ENCODE data around the gene LHX4. TPM values are rescaled to one million over a fixed set of nuclear protein-coding genes. Genes with fewer than 3 reads are reported as not detected.

LHX4 gene
- total and polyA plus RNA-seq, 2 of the 8 experiments (the other 6 are each of a cell fraction or from before 2014, with no cell fraction given) = 0.85 to 4.9 TPM

DNA sequence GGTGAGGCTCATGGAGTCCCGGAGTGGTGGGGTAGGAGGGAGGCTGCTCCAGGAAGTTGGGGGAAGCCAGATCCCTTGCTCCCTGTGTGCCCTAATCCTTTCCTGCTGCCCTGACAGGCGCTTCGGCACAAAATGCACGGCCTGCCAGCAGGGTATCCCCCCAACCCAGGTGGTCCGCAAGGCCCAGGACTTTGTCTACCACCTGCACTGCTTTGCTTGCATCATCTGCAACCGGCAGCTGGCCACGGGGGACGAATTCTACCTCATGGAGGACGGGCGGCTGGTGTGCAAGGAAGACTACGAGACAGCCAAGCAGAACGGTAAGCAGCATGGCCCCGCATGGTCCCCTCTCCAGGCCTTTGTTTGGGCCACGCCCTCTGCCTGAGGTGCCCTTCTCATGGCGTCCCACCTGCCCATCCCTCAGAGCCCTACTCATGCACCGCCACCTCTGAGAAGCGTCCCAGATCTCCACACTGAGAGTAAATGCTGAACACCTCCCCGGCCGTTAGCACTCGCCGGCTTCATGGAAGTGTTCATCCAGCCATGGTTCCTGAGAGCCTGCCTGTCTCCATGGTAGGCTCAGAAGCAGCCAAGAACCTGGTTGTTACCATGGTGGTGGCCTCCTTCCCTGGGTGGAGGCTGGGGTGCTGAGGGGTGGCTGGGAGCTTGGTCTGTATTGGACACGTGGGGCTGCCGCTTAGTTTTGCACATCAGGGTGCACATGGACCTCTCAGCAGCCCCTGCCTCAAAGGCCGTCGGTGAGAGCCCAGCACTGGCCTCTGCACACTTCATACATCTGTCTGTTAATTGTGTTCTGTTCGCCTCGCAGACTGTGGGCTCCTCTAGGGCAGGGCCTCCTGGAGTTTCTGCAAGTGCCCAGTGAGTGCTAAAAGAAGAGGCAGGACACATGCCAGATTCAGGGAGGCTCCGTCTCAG is 36.5 kb downstream of the LHX4 start:
- no peak overlapping the region for H3K27ac ChIP-seq (ENCODE audit: low read depth, low read length)
- H3K9me3 ChIP-seq (ENCODE audit: insufficient read depth in 2 of 2, low read depth in 1 of 2, low read length in 1 of 2) = no peaks in the 10 kb centered on the region
- ChIA-PET POLR2A (ENCODE audit: partially characterized antibody) (interaction anchor here (1.2 to 4.7 kb wide), 6 partner anchors 9 to 35 kb away, joined by 3 to 17 read pairs (median 6); no protein-coding TSS in a partner anchor), CTCF (ENCODE audit: partially characterized antibody) (interaction anchor here (0.7 to 11.1 kb wide), 8 partner anchors 8 to 98 kb away, joined by 3 to 244 read pairs (median 4); no protein-coding TSS in a partner anchor)
- no peak overlapping the region for H3K4me2 ChIP-seq (ENCODE audit: insufficient read depth in 1 of 2, low read depth in 2 of 2, low read length in 2 of 2)
- H4K20me1 ChIP-seq (replicated peaks in 1 of 2; ENCODE audit: control insufficient read depth in 1 of 2, insufficient read depth in 2 of 2, low read length in 2 of 2) = no peaks in the 10 kb centered on the region
- FAIRE-seq = no peak
- H4K5ac ChIP-seq (ENCODE audit: insufficient read length, low read depth, low read length) = no peak overlapping the region
- H3K79me2 ChIP-seq (ENCODE audit: control insufficient read depth in 1 of 2, insufficient read depth in 2 of 2, low read length in 2 of 2) = no peaks in the 10 kb centered on the region
- H2BK20ac ChIP-seq (ENCODE audit: low read length) = no peak overlapping the region
- H3K56ac ChIP-seq (replicated peaks; ENCODE audit: insufficient read length, low read depth, low read length) = no peak overlapping the region
- no peaks in the 10 kb centered on the region for H3K79me1 ChIP-seq (ENCODE audit: low read depth, low read length)
- H3K18ac ChIP-seq (ENCODE audit: extremely low read depth, low read length) = peak overlapping the region; percentile 63; the same call in 1 of the 2 replicates
- no peaks in the 10 kb centered on the region for H3K23me2 ChIP-seq (ENCODE audit: low read depth, low read length)
- TF ChIP-seq RBBP5 (IDR thresholded peaks at IDR 0.05; ENCODE audit: borderline replicate concordance, low read depth, low read length) (no peak), SP2 (IDR thresholded peaks at IDR 0.05; ENCODE audit: low read length) (no peak), MAFK (IDR thresholded peaks at IDR 0.05; ENCODE audit: low read depth, low read length) (no peak), FOSL1 (IDR thresholded peaks at IDR 0.05; ENCODE audit: insufficient read depth, low read depth, low read length) (no peak), PHF8 (conservative IDR thresholded peaks at IDR 0.05; ENCODE audit: low read depth, low read length) (no peak), SP1 (IDR thresholded peaks at IDR 0.05; ENCODE audit: low read depth, low read length) (no peak)
- H2AFZ ChIP-seq (ENCODE audit: low read length) = no peak overlapping the region
- no peak overlapping the region for H2BK15ac ChIP-seq (ENCODE audit: low read length)
- H3K4me3 ChIP-seq (ENCODE audit: extremely low read depth in 1 of 4, insufficient read depth in 2 of 4, low read depth in 3 of 4, low read length in 4 of 4) = no peak overlapping the region
- no peak overlapping the region for H3K23ac ChIP-seq (ENCODE audit: insufficient read length)
- 91% methylated on average over 28 of the region's 28 CpGs; no CpG with 5 or more reads in 1 of the 2 experiments for WGBS, 2 experiments (ENCODE audit: extremely low coverage in 1 of 2, insufficient coverage in 1 of 2, insufficient read length in 1 of 2, insufficient replicate concordance in 2 of 2, low coverage in 1 of 2, low lambda C conversion rate in 2 of 2, missing lambda C conversion rate in 1 of 2)
- peaks cover 15 to 43% (median 29%) of the 10 kb centered on the region in 4 experiments for H3K4me1 ChIP-seq (replicated peaks in 1 of 4; ENCODE audit: control insufficient read depth in 3 of 4, insufficient read depth in 4 of 4, low read length in 3 of 4)
- no peaks in the 10 kb centered on the region; a peak in 1 of 7 replicates for H3K27me3 ChIP-seq (replicated peaks in 1 of 4; ENCODE audit: control insufficient read depth in 3 of 4, extremely low read depth in 1 of 4, insufficient read depth in 3 of 4, low read length in 3 of 4)
- peak overlapping the region; percentile 18; the same call in 1 of the 2 replicates for H2BK12ac ChIP-seq (ENCODE audit: low read depth, low read length)
- H2AK5ac ChIP-seq (ENCODE audit: low read depth, low read length) = no peak overlapping the region
- no peaks in the 10 kb centered on the region; a peak in 1 of 8 replicates for H3K36me3 ChIP-seq (ENCODE audit: control insufficient read depth in 2 of 4, insufficient read depth in 4 of 4, low read length in 3 of 4)
- no peak overlapping the region for H3K14ac ChIP-seq (ENCODE audit: insufficient read length)
- H3K4ac ChIP-seq (replicated peaks; ENCODE audit: insufficient read length, low read depth, low read length) = no peak overlapping the region
- no peak overlapping the region for H3K9ac ChIP-seq (replicated peaks in 1 of 4; ENCODE audit: extremely low read depth in 1 of 4, low read depth in 3 of 4, low read length in 3 of 4)
- H4K8ac ChIP-seq (ENCODE audit: extremely low read depth, insufficient read depth, low read length) = no peak overlapping the region; the same call in 1 of the 2 replicates
- no peak overlapping the region for H4K91ac ChIP-seq (replicated peaks; ENCODE audit: insufficient read length, low read length)
- 0 out of 2 replicates have a peak overlapping the region, but pooled peaks have one; percentile 8 for H2BK5ac ChIP-seq (ENCODE audit: low read depth, low read length)
- DNase-seq (ENCODE audit: low read depth in 1 of 2, low spot score in 2 of 2) = no peak
- no peak overlapping the region for H2BK120ac ChIP-seq (replicated peaks; ENCODE audit: low read depth, low read length)

Data from H1 (cell line).